Activated naive CD4-positive, alpha-beta T cell treated with anti-CD3 and anti-CD28 coated beads, Interleukin-2, amount 50 U/mL, for 24 hours (primary cell): Measurements from ENCODE around the gene CNGA3.
A peak's percentile ranks its signal among the peaks of the same experiment; 100 is the strongest.
"Not testable (repeated sequence)": the region's sequence is repeated elsewhere in the genome, so short reads cannot be mapped to it uniquely, and the experiment has no call there.

Experiments used
- H3K27ac Mint-ChIP-seq: one replicate; pipeline ENCODE4 v1.8.0; 2021; ENCODE audit warnings: mild to moderate bottlenecking, mixed read lengths
- H3K27me3 Mint-ChIP-seq: one replicate; pipeline ENCODE4 v1.8.0; 2021; ENCODE audit warnings: mixed read lengths
- H3K36me3 Mint-ChIP-seq: one replicate; pipeline ENCODE4 v1.8.0; 2021; ENCODE audit warnings: mixed read lengths
- H3K4me1 Mint-ChIP-seq: one replicate; pipeline ENCODE4 v1.8.0; 2021; ENCODE audit warnings: mixed read lengths
- H3K4me3 Mint-ChIP-seq: one replicate; pipeline ENCODE4 v1.8.0; 2021; ENCODE audit warnings: mild to moderate bottlenecking, mixed read lengths
- H3K9me3 Mint-ChIP-seq: one replicate; pipeline ENCODE4 v1.8.0; 2021; ENCODE audit warnings: mixed read lengths

CNGA3 gene

DNA sequence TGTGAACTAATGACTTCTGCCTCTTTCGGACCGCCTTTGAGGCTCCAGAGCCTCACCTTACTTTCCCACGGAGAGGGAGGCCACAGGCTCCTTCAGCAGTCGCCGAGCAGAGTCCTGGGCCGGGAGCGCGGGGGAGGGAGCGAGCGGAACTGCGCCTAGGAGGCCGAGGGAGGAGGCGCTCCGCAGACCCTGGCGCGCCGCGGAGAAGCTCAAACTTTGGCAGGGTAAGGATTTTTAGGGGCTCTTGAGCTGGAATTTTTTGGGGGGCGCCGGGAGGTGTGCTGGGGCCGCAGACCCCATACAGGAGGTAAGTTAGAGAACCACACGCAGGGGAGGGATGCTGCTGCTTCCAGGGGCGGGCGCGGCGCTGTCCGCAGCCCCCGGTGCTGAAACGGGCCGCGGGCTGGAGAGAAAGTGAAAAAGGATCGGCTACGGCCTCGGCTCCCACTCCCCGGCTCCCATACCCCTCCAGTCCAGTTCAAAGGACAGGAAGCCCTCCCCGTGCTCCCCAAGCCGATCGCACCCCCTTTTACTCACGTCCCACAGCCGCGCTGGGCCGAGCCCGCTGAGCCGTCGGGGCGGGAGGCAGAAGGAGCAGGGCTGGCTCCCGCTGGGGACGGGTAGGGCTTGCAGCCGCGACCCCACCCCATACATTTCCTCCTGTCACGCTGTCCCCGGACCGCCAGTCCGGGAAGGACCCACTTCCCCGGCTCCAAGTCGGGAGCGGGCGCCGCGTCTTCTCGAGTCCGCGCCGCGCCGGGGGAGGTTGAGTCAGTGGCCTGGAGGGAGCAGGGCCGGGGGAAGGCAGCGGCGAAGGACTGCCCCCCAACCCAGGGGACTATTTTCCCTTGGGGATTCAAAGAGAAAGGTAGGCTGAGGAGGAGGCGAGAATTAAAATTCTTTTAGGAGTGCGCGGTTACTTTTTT, at the start of gene CNGA3:
Gene CNGA3, plus strand, starts transcription at position 146 of the 926 bp plus-strand sequence. CDS start 23,520 bp downstream, outside the sequence.
- Mint-ChIP-seq H3K36me3 (peaks cover 1% of the 10 kb centered on the region), H3K27me3 (peaks cover 58% of the 10 kb centered on the region), H3K27ac (no peak within 1 kb of the TSS), H3K4me1 (peaks cover 8% of the 10 kb centered on the region), H3K4me3 (peak within 1 kb of the TSS; percentile 45), H3K9me3 (no peaks in the 10 kb centered on the region)

DNA sequence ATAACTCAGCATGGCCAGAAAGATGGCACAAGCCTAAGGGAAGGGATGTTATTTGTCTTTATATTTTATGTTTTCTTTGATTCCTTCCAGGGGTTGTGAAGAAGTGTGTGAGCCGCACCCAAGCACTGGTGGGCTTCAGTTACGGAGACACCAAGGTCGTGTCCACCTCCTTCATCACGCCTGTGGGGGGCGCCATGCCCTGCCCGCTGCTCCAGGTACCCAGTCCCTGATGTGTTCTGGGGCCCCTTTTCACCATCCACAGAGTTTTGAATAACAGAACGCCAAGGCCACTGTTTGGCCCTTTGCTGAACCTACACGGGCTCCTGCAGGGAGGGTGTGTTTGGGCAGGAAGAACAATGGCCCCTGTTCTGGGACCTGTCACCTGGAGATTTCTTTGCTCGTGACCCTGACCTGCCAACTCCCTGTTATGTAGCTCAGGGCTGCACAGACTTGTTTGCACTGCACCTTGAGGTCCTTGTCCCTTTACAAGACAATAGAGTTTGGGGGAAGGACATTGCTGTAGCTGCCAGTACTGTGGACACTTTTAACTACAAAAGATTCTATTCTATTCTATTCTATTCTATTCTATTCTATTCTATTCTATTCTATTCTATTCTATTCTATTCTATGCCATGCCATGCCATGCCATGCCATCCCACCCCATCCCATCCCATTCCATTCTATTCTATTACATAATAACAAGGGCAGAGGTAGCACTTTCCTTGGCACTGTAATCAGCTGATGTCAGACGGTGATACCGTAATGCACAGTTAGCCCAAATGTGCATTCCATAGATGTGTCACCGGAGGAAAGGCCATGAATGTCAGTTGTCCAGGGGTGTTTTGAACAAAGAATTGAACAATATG, 48.2 kb upstream of the CNGA3 start:
- Mint-ChIP-seq H3K4me1 (no peaks in the 10 kb centered on the region), H3K36me3 (no peaks in the 10 kb centered on the region), H3K27me3 (peaks cover 8% of the 10 kb centered on the region), H3K9me3 (no peaks in the 10 kb centered on the region), H3K4me3 (no peak overlapping the region), H3K27ac (no peak overlapping the region)

DNA sequence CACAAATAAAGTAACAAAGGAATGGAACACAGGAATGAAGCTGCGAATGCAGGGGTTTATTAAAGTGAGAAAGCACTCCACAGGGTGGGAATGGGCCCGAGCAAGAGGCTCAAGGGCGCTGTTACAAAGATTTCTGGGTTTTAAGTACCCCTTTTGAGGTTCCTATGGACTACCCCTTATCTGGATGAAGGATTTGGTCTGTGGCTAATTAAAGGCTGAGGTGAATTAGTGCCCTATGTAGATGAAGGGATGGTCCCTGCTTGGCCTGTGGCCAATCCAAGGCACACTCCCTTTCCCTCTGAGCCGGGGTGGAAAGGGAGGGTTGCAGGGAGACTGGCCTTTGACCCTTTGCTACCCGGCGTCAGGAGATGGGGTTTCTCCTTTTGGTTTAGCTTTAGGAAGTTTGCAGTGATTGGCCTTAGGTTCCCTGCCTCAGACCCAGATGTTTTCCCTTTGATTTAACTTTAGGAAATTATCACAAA, 47.5 kb upstream of the CNGA3 start:
- Mint-ChIP-seq H3K9me3 (no peaks in the 10 kb centered on the region), H3K4me1 (no peaks in the 10 kb centered on the region), H3K27me3 (peaks cover 8% of the 10 kb centered on the region), H3K36me3 (no peaks in the 10 kb centered on the region), H3K4me3 (no peak overlapping the region), H3K27ac (no peak overlapping the region)

DNA sequence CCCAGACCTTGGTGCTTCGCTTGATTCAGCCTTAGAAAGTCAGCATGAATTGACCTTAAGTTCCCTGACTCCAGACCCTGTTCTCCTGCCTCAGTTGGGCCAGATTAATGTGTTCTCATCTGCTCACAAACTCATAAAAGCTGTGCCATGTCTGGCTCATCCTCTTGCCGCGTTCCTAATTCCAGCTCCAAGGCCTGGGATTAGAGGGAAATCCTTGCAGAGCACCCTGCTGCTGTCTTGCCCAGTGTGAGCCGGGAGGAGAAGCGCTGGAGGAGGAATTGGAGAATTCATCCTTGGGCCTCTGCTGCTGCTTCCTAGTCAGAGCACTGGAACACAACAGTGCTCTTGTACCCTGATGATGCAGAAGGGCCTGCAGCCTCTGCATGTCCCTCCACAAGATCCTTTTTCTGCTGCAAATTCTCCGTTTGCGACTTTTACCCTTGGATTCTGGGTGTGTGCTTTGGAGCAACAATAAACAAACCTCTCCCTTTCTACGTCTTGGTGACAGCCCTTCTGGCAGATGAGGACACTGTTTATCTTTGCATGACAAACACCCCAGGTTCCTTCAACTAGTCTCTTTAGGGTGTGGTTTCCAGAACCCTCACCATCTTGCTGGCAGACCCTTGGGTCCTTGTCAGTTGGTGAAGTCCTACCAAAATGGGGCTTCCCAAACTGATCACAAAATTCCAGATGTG, 46.9 kb upstream of the CNGA3 start:
- no peaks in the 10 kb centered on the region for H3K36me3 Mint-ChIP-seq
- H3K9me3 Mint-ChIP-seq: no peaks in the 10 kb centered on the region
- no peak overlapping the region for H3K27ac Mint-ChIP-seq
- no peaks in the 10 kb centered on the region for H3K4me1 Mint-ChIP-seq
- H3K27me3 Mint-ChIP-seq: peaks cover 10% of the 10 kb centered on the region
- H3K4me3 Mint-ChIP-seq: no peak overlapping the region

DNA sequence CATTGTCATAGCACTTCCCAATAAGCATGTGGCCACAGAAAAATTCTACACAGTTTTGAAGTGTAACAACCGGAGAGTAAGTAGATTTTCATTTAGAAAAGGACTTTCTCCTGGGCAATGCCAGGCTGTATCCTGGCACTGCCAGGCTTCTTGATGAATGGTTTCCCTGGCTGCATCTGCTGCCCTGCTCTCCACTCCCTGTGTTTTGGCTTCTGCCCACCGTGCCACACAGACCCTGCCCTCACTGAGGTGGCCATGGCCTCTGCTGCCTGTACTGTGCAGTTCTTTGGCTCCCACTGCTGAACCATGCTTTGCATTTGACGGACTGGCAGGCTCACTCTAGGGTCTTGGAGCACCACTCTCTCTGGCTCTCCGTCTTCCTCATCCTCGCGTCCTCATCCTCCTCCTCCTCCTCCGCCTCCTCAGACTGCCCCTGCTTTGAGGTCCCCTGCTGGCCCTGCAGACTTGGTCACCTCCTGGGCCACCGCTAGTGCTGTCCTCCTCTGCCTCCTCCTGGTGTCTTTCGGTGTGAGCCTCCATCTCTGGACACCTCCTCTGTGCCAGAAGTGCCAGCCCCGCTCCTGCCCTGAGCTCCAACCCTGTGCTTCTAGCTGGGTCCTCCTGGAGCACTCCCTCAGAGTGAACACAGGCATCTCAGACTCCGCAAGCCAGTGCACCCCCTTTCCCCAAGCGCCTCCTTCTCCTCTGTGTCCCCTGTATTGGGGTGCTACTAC, 45.9 kb upstream of the CNGA3 start:
- Mint-ChIP-seq H3K4me3 (no peak overlapping the region), H3K27me3 (peaks cover 10% of the 10 kb centered on the region), H3K4me1 (no peaks in the 10 kb centered on the region), H3K9me3 (no peaks in the 10 kb centered on the region), H3K27ac (no peak overlapping the region), H3K36me3 (no peaks in the 10 kb centered on the region)

DNA sequence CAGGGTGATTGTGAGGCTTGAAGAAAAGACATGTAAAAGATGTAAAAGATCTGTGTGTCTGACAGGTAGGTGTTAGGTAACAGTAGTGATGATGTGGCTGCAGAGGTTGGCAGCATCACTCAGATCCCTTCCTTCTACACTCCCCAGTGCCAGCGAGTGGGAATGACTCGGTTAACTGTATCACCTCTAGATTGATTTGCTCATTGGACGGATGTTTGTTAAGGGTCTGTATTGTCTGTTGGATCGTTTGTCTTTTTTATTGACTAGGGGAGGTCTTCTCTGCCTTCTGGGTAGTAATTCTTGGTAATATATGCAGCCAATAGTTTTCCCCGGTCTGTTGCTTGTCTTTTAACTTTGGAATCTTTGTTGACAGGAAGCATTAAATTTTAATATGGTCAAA, 44.8 kb upstream of the CNGA3 start:
- H3K27me3 Mint-ChIP-seq: peaks cover 14% of the 10 kb centered on the region
- H3K9me3 Mint-ChIP-seq: no peaks in the 10 kb centered on the region
- H3K4me3 Mint-ChIP-seq: no peak overlapping the region

DNA sequence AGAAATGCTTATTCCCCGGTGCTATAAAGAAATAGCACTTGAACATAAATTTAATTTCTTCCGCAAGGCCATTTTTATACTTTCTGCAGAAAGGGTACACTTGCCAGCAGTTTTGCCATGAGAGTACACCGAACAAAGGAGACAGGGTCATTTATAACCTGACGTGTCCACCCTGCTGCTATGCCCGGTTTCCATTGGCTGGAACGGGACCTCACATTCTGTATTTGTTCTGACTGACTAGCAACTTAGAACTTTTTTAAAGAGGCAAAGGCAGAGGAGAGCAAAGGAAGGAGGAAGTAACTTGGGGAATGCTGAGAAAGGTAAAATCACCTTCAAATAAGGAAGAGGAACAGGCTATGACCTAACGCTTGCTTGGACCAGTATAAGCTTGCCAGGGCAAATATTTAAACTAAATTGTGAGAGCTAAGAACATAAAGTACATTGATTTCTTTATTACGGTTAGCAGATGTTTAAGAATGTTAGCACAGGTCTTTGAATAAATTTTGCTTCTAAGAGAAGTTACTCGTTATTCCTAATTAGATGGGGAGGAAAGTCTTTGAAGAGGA, 39.0 kb upstream of the CNGA3 start:
- not testable (repeated sequence) for H3K27ac Mint-ChIP-seq, H3K9me3 Mint-ChIP-seq, H3K4me1 Mint-ChIP-seq

More for the DNA sequence above, 44.8 kb upstream of the CNGA3 start:
- no peak overlapping the region for H3K27ac Mint-ChIP-seq
- no peaks in the 10 kb centered on the region for H3K36me3 Mint-ChIP-seq
- no peaks in the 10 kb centered on the region for H3K4me1 Mint-ChIP-seq

DNA sequence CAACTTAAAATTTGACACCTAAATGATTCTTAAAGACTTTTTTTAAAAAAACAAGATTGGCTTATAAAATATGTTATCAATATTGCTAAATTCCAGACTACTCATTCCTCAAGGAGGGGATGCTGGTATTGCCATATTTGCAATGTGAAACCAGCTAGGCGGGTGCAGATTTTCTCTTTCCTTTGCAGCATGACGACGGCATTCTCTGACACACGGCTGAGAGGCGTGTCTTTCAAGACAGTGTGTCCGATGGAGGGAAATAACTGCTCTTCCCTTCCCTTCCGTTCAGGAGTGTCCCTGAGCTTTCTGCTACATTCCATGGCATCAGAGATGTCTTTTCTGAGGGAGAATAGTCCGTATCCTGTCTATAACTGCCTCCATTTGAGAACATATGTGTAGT, 38.2 kb upstream of the CNGA3 start:
- Mint-ChIP-seq H3K27ac (no peak overlapping the region), H3K4me3 (no peak overlapping the region)

More for the DNA sequence above, 39.0 kb upstream of the CNGA3 start:
- H3K4me3 Mint-ChIP-seq, H3K36me3 Mint-ChIP-seq: not testable (repeated sequence)
- peaks cover 20% of the 10 kb centered on the region for H3K27me3 Mint-ChIP-seq

DNA sequence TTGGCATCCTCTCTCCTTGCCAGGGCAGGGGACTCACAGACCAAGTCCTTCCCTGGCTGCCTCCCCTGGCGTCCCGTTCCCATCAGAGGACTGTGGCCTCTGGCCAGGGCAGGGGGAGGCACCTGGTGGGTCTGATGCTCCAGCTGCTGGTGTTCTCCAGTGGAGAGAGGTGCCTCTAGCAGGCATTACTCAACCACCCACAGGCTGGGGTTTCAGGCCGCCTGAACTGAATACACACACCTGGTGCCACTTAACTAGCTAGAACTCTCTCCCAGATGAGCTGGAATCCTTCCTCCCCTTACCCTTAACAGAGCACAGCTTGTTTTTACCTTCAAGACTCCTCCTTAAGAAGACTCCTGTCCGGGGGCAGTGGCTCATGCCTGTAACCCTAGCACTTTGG, 37.7 kb upstream of the CNGA3 start:
- H3K9me3 Mint-ChIP-seq: no peaks in the 10 kb centered on the region
- H3K4me3 Mint-ChIP-seq: no peak overlapping the region
- no peaks in the 10 kb centered on the region for H3K4me1 Mint-ChIP-seq
- no peak overlapping the region for H3K27ac Mint-ChIP-seq
- H3K27me3 Mint-ChIP-seq: peaks cover 13% of the 10 kb centered on the region
- H3K36me3 Mint-ChIP-seq: no peaks in the 10 kb centered on the region

More for the DNA sequence above, 38.2 kb upstream of the CNGA3 start:
- Mint-ChIP-seq H3K4me1 (no peaks in the 10 kb centered on the region), H3K36me3 (no peaks in the 10 kb centered on the region), H3K9me3 (no peaks in the 10 kb centered on the region), H3K27me3 (peaks cover 13% of the 10 kb centered on the region)

DNA sequence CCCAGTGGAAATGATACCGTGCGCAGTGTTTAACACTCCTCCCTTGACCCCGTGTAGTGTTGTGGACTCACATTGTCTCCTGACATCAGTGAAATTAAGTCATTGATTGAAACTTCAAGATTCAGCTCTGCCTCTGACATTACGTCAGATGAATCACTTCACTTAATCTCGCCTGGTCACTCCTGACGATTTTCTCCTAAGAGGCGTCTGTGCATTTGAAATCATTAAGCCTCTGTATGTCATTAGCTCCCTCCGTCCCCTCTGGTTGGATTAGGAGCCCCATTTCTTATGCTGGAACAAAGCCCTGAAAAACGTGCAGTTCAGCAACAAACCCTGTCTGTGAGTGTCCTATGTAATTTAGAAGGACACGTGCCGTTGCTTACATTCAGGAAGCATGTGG, 36.7 kb upstream of the CNGA3 start:
- H3K27me3 Mint-ChIP-seq: peaks cover 12% of the 10 kb centered on the region
- no peak overlapping the region for H3K4me3 Mint-ChIP-seq
- H3K36me3 Mint-ChIP-seq: no peaks in the 10 kb centered on the region
- no peaks in the 10 kb centered on the region for H3K4me1 Mint-ChIP-seq
- H3K27ac Mint-ChIP-seq: no peak overlapping the region
- H3K9me3 Mint-ChIP-seq: no peaks in the 10 kb centered on the region

DNA sequence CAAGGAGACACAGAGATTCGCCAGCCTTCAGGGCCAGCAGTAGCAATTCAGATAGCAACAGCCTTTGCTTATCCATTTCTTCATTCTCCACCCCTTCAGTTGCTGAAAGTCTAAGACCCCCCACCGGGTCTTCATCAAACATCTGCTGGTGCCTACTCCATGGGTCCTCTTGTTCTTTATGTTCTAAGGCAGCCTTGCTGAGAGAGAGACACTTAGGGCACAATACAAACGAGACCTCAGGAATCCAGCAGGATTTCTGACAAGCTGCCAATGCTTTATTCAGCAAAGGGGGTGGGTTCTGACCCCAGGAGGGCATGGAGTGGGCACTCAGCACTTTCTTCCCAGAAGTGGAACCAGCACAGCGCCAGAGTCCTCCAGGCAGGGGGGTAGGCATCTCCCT, 36.2 kb upstream of the CNGA3 start:
- Mint-ChIP-seq H3K27me3 (peaks cover 12% of the 10 kb centered on the region), H3K9me3 (no peaks in the 10 kb centered on the region), H3K27ac (no peak overlapping the region), H3K4me1 (no peaks in the 10 kb centered on the region), H3K4me3 (no peak overlapping the region), H3K36me3 (no peaks in the 10 kb centered on the region)

DNA sequence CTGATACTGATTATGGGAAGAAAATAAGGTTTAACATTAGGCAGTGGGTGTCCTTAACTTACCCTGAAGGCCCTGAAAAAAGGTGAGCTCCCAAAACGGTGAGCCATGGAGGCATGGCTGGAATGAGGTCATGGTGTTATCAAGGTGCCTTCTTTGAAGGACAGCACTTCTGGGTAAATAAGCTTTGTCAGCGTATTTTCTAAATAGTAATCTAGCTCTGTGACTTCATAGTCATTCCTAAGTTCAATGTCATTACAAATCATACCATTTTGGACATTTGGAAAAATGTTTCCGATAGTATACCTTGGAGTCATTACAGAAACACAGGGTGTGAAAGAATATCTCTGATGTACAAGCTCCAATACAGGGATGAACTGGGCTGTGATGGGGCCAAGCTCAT, 35.2 kb upstream of the CNGA3 start:
- Mint-ChIP-seq H3K36me3 (no peaks in the 10 kb centered on the region), H3K27ac (no peak overlapping the region), H3K4me3 (no peak overlapping the region), H3K9me3 (no peaks in the 10 kb centered on the region), H3K4me1 (no peaks in the 10 kb centered on the region), H3K27me3 (peaks cover 8% of the 10 kb centered on the region)

DNA sequence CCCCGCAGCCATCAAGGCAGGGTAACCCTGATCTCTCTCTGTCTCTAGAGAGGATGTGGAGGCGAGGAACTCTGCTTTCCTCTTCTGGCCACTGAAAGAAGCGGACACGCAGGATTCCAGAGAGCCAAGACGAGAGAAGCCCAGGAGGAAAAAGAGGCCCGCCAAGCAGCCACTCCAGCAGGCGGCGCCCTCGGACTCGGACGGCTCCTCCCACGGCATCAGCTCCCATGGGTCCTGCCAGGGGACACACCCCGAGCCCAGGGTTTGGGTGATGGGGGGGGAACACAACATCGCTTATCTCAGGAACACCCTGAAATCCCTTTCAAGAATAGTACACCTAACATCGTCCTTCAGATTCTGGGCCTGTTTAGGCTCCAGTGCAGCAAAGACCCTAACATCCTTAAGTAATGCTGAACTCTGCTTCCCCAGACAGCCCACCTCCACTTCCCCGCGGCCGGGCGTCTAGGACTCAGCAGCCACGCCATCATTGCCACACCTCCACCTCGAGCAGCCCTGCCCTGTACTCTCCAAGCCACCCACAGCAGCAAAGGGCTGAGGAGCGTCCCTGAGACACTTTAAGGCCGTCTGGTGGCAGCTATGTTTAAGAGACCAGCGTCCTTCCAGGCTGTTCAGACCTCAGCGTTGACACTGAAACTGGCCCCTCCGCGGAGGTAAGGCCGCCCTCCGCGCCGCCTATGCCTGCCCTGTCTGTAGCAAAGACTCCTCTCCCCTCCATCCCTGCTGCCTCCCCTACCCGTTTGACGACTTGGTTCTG, 34.3 kb upstream of the CNGA3 start:
- no peaks in the 10 kb centered on the region for H3K9me3 Mint-ChIP-seq
- H3K27me3 Mint-ChIP-seq: peaks cover 8% of the 10 kb centered on the region
- H3K4me1 Mint-ChIP-seq: no peaks in the 10 kb centered on the region
- no peak overlapping the region for H3K4me3 Mint-ChIP-seq
- no peak overlapping the region for H3K27ac Mint-ChIP-seq
- H3K36me3 Mint-ChIP-seq: no peaks in the 10 kb centered on the region
